Ovary (tissue), 9 donors: Measurements from ENCODE around the gene IFIT3. TPM values are rescaled to one million over a fixed set of nuclear protein-coding genes. Genes with fewer than 3 reads are reported as not detected.
"Not testable (repeated sequence)": the region's sequence is repeated elsewhere in the genome, so short reads cannot be mapped to it uniquely, and the experiment has no call there.

Experiments
- DNase-seq, 5 donors: peaks; one replicate each; pipeline ENCODE4 v3.0.0-alpha.2; 2019 to 2020
- H3K27ac ChIP-seq, 2 donors: fragments of 200-600 bp; one replicate each; pipeline versions ENCODE4 v1.5.1 to v1.8.0; 2019 to 2022
- H3K27me3 ChIP-seq: fragments of 200-600 bp; one replicate; pipeline ENCODE4 v1.8.0; 2022
- H3K36me3 ChIP-seq: fragments of 200-600 bp; sonication (generic); one replicate; pipeline ENCODE4 v1.5.1; 2019
- H3K4me1 ChIP-seq: one replicate; pipeline ENCODE4 v1.8.1; 2013; ENCODE audit warnings: mild to moderate bottlenecking, moderate library complexity; ENCODE audit not compliant: insufficient read depth
- H3K4me3 ChIP-seq: fragments of 200-600 bp; sonication (generic); one replicate; pipeline ENCODE4 v1.5.1; 2017
- H3K9me3 ChIP-seq, 2 donors: fragments of 200-600 bp in 1 of 2; sonication (generic) in 1 of 2; one replicate each; pipeline versions ENCODE4 v1.5.1 to v1.8.1; 2013 to 2019; ENCODE audit warnings: mild to moderate bottlenecking in 1 of 2, moderate library complexity in 1 of 2
- EP300 ChIP-seq: sonication (generic); formaldehyde crosslinking; IDR thresholded peaks from one replicate; pipeline ENCODE4 v1.6.1; 2017; ENCODE audit warnings: antibody characterized with exemption
- POLR2A ChIP-seq: fragments of 450-650 bp; IDR thresholded peaks from one replicate; pipeline ENCODE4 v1.6.1; 2017; ENCODE audit warnings: antibody characterized with exemption, mild to moderate bottlenecking, moderate library complexity
- WGBS, 3 donors: extraction: QIAGEN DNeasy Blood & Tissue Kit in 1 of 3; methylation state at CpG; one replicate each; pipeline versions ENCODE4 v1.1.5 to v1.1.7; 2013 to 2017; 5-methylcytosine and 5-hydroxymethylcytosine counted together
- intact Hi-C, 4 donors: fragments of 100-400 bp; cut with DNase I; formaldehyde crosslinking; loops; one replicate each; pipeline versions ENCODE4 v1.11.0 to v1.15.1; 2022 to 2023
- polyA plus RNA-seq, 2 donors: library from polyadenylated mRNA; stranded (reverse); fragments of 200-250 nt in 1 of 2; fragments of 350-450 nt in 1 of 2; fragmentation: Illumina TruSeq in 1 of 2; extraction: RNeasy Lipid Tissue Mini Kit (QIAGEN cat#74804) in 1 of 2; gene quantifications; one replicate each; pipeline ENCODE4 v1.2.3, GENCODE V29; 2013 to 2014
- total RNA-seq, 7 donors: library from RNA; depleted of rRNA in 2 of 7; stranded (reverse); fragments of >200 nt in 2 of 7; fragmentation: NEBNext Ultra II Directional in 3 of 7; extraction: Animal tissue kit (Norgen Biotek cat#: 25700) in 3 of 7; gene quantifications; one replicate each; pipeline versions ENCODE4 v1.1.0 to v1.2.4, GENCODE V29; 2016 to 2023
- TF ChIP-seq, protein P1 (sequence below), 3 donors: fragments of 450-650 bp in 2 of 3; fragments of 200-600 bp in 1 of 3; IDR thresholded peaks; one replicate each; pipeline versions ENCODE4 v1.5.1 to v1.8.0; 2016 to 2022; ENCODE audit warnings: antibody characterized with exemption in 3 of 3, mild to moderate bottlenecking in 1 of 3
- donor health status: DM: no; HTN: no; CAD: no; lungs with moderate emphysema.
- donor health status: DM: no; HTN: no; CAD: no.
- donor health status: Bipolar disorder and iron deficiency.
- donor health status: DM: yes; HTN: yes; CAD: no.
- donor health status: DM: no; HTN: no; CAD: no.
- donor health status: DM: yes; HTN: yes; CAD: no.

IFIT3 gene
- total and polyA plus RNA-seq, 9 donors: 5.7 to 31.5 (median 12.2) TPM

DNA sequence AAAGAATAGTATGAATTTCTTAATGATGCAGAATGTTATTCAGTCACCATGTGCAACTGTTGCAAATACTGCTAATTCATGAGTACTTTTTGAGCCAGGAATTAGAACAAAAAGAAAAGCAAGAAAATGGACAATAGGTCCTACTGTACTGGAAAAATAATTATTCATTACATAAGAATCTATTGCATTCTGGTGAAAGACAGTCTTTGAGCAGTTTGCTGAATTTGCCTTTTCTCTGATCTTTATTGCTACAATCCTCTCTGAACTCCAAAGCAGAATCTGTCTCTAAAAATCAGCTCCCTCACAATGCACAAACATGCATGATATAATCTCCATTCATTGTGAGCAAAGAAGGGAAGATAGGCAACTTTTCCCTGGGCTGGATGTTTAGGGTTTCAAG, 13.1 kb upstream of the IFIT3 start:
- TF ChIP-seq POLR2A (no peak), EP300 (no peak)
- TF ChIP-seq, protein P1, sequence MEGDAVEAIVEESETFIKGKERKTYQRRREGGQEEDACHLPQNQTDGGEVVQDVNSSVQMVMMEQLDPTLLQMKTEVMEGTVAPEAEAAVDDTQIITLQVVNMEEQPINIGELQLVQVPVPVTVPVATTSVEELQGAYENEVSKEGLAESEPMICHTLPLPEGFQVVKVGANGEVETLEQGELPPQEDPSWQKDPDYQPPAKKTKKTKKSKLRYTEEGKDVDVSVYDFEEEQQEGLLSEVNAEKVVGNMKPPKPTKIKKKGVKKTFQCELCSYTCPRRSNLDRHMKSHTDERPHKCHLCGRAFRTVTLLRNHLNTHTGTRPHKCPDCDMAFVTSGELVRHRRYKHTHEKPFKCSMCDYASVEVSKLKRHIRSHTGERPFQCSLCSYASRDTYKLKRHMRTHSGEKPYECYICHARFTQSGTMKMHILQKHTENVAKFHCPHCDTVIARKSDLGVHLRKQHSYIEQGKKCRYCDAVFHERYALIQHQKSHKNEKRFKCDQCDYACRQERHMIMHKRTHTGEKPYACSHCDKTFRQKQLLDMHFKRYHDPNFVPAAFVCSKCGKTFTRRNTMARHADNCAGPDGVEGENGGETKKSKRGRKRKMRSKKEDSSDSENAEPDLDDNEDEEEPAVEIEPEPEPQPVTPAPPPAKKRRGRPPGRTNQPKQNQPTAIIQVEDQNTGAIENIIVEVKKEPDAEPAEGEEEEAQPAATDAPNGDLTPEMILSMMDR (IDR thresholded peaks at IDR 0.05): no peak
- Histone ChIP-seq H3K4me1 (no peaks in the 10 kb centered on the region), H3K9me3 (no peaks in the 10 kb centered on the region), H3K27ac (no peak overlapping the region), H3K27me3 (no peaks in the 10 kb centered on the region), H3K4me3 (no peak overlapping the region), H3K36me3 (no peaks in the 10 kb centered on the region)
- intact Hi-C loops: no loop called here
- DNase-seq: no peak

DNA sequence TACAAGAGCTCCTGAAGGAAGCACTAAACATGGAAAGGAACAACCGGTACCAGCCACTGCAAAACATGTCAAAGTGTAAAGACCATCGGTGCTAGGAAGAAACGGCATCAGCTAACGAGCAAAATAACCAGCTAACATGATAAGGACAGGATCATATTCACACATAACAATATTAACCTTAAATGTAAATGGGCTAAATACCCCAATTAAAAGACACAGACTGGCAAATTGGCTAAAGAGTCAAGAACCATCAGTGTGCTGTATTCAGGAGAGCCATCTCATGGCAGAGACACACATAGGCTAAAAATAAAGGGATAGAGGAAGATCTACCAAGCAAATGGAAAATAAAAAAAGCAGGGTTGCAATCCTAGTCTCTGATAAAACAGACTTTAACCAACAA, 9.8 kb upstream of the IFIT3 start:
- H3K4me1 ChIP-seq, DNase-seq, H3K27ac ChIP-seq, H3K4me3 ChIP-seq, H3K36me3 ChIP-seq, H3K27me3 ChIP-seq, H3K9me3 ChIP-seq, intact Hi-C loops: not testable (repeated sequence)
- 92 to 96% (median 95%) methylated on average over 4 of the region's 4 CpGs for WGBS, 3 donors

DNA sequence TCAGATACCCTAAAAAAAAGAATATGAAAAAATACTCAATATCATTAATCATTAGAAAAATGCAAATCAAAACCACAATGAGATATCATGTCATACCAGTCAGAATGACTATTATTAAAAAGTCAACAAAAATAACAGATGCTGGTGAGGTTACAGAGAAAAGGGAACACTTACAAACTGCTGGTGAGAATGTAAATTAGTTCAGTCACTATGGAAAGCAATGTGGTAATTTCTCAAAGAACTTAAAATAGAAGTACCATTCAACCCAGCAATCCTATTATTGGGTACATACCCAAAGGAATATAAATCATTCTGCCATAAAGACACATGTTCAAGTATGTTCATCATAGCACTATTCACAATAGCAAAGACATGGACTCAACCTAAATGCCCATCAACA, 2.7 kb upstream of the IFIT3 start:
- H3K4me3 ChIP-seq, H3K27me3 ChIP-seq, DNase-seq, H3K36me3 ChIP-seq, intact Hi-C loops, H3K4me1 ChIP-seq, H3K9me3 ChIP-seq, H3K27ac ChIP-seq: not testable (repeated sequence)

DNA sequence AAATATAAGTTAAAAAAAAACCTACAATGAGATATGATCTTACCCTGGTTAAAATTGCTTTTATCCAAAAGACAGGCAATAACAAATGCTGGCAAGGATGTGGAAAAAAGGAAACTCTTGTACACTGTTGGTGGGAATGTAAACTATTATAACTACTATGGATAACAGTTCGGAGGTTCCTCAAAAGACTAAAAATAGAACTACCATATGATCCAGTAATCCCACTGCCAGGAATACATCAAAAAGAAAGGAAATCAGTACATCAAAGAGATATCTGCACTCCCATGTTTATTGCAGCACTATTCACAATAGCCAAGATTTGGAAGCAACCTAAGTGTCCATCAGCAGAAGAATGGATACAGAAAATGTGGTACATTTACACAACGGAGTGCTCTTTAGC, 1.9 kb upstream of the IFIT3 start:
- intact Hi-C loops, H3K27ac ChIP-seq: not testable (repeated sequence)

DNA sequence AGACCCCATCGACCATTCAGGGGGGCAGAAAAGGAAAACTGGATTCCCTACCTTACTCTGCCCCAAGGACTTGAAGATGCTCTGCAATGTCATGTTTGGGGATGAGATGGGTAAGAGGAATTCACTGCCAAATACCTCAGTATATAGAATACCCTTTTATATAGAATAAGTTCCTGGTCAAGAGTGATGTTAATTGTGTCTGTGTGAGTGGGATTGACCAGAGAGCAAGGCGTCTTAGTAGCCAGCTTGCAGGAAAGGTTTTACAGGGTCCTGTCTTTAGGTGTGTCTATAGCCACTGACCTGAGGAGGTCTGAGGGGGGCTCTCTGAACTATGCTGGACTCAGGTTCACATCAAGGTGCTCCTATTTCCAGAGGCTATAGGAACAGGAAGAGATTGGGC, 1.4 kb downstream of the IFIT3 start:
- 65 to 84% (median 81%) methylated on average over 2 of the region's 2 CpGs for WGBS, 3 donors
- DNase-seq: no peak
- intact Hi-C loops: no loop called here
- H3K9me3 ChIP-seq: no peaks in the 10 kb centered on the region
- peak overlapping the region in 1 of 2 donors; percentile 84 for H3K27ac ChIP-seq
- no peak overlapping the region for H3K4me3 ChIP-seq
- no peaks in the 10 kb centered on the region for H3K27me3 ChIP-seq
- peaks cover 26% of the 10 kb centered on the region for H3K4me1 ChIP-seq
- no peaks in the 10 kb centered on the region for H3K36me3 ChIP-seq
- TF ChIP-seq, protein P1 (IDR thresholded peaks at IDR 0.05): no peak
- no peak for TF ChIP-seq EP300
- TF ChIP-seq POLR2A: no peak

More for the DNA sequence above, 1.9 kb upstream of the IFIT3 start:
- not testable (repeated sequence) for H3K9me3 ChIP-seq, DNase-seq, H3K36me3 ChIP-seq, H3K4me3 ChIP-seq, H3K27me3 ChIP-seq
- 37 to 44% (median 44%) methylated on average over 2 of the region's 2 CpGs for WGBS, 3 donors
- peaks cover 14% of the 10 kb centered on the region for H3K4me1 ChIP-seq

DNA sequence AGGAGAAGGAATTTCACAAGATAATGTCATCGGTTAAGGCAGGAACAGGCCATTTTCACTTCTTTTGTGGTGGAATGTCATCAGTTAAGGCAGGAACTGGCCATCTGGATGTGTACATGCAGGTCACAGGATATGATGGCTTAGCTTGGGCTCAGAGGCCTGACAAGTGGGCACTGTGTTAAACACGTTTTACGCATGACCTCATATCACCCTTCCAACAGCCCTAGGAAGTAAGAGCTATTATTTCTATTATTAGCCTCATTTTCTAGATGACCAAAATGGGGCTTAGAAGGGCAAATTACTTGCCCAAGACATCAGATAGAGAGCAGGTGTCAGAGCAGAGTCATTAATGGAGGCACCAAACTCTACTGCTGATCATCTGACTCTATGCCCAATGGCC, 2.2 kb downstream of the IFIT3 start:
- H3K4me3 ChIP-seq, H3K27ac ChIP-seq, H3K27me3 ChIP-seq, H3K36me3 ChIP-seq, intact Hi-C loops, H3K9me3 ChIP-seq, DNase-seq: not testable (repeated sequence)
- 57 to 79% (median 68%) methylated on average over 3 of the region's 3 CpGs for WGBS, 3 donors
- H3K4me1 ChIP-seq: peaks cover 28% of the 10 kb centered on the region

DNA sequence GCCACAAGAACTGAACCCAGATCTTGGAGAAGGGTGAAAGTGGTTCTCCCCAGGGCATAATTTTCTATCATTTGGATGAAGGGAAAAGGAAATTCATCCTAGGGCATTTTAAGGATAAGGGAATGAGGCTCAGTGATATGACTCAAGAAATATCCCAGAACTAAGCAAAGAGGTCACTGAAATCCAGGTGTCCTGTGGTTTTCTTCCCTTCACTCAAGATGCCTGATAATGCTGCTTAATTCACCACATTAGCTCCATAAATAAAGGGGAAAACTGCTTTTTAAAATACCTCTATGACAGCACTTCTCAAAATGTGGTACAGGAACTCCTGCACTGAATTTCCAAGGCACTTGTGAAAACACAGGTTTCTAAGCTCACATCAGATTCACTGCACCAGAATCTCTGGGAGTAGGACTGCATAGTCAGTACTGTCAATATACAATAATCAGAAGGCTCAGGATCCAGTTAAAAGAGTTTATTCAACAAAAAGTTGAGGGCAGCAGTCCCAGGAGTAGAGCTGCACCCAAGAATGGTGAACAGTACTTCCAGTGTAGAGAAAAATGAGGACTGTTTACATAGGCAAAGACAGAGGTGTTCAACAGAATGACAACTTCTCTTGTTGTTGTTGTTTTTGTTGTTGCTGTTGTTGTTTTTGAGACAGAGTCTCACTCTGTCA, 2.9 kb downstream of the IFIT3 start:
- no peaks in the 10 kb centered on the region for H3K9me3 ChIP-seq
- no peaks in the 10 kb centered on the region for H3K36me3 ChIP-seq
- no peak overlapping the region for H3K4me3 ChIP-seq
- no peak overlapping the region for H3K27ac ChIP-seq
- intact Hi-C loops: no loop called here
- H3K4me1 ChIP-seq: peaks cover 28% of the 10 kb centered on the region
- no peak for DNase-seq
- no peaks in the 10 kb centered on the region for H3K27me3 ChIP-seq
- TF ChIP-seq POLR2A (no peak), EP300 (no peak)
- TF ChIP-seq, protein P1 (IDR thresholded peaks at IDR 0.05): no peak

DNA sequence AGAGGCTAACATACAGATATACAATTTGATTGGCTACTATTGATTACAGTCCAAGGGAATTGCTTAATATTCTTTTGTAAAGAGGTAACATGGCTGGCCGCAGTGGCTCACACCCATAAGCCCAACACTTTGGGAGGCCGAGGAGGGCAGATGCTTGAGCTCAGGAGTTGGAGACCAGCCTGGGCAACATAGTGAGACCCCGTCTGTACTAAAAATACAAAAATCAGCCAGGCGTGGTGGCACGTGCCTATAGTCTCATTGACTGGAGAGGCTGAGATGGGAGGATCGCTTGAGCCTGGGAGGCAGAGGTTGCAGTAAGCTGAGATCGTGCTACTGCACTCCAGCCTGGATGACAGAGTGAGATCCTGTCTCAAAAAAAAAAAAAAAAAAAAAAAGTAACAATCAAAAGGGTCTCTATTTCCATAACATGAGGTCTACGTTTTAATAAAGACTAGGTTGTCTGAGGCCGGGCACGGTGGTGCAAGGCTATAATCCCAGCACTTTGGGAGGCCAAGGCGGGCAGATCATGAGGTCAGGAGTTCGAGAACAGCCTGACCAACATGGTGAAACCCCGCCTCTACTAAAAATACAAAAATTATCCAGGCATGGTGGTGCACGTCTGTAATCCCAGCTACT, 3.8 kb downstream of the IFIT3 start:
- H3K36me3 ChIP-seq, H3K27me3 ChIP-seq, H3K9me3 ChIP-seq, DNase-seq, intact Hi-C loops: not testable (repeated sequence)
- Histone ChIP-seq H3K4me3 (peak overlapping the region; percentile 31), H3K4me1 (peaks cover 28% of the 10 kb centered on the region), H3K27ac (peak overlapping the region in 1 of 2 donors; percentile 59)
- 62 to 69% (median 67%) methylated on average over 14 of the region's 14 CpGs for WGBS, 3 donors
